GM12864 (cell line): ENCODE data around the gene MON2.

Experiments
- DNase-seq: peaks from one replicate; pipeline ENCODE4 v3.0.0-alpha.2; 2011; ENCODE audit warnings: low read depth
- H3K4me3 ChIP-seq: 2 replicates; pipeline ENCODE4 v1.5.1; 2011; ENCODE audit warnings: mild to moderate bottlenecking, low read depth, low read length, control low read depth
- CTCF ChIP-seq: IDR thresholded peaks from 2 replicates; pipeline ENCODE4 v1.5.1; 2011; ENCODE audit warnings: low read depth, mild to moderate bottlenecking, moderate library complexity, low read length, control low read depth, inconsistent platforms; ENCODE audit errors: missing control alignments

The MON2 gene

GRCh38 chr12:62582065-62582366 lies 115.4 kb downstream of the MON2 start:
- no peak overlapping the region for H3K4me3 ChIP-seq
- no peak for DNase-seq
- no peak for TF ChIP-seq CTCF

GRCh38 chr12:62584619-62585018 lies 118.0 kb downstream of the MON2 start:
- no peak for TF ChIP-seq CTCF
- no peak overlapping the region for H3K4me3 ChIP-seq
- DNase-seq: no peak

- DNase-seq: no peak
- no peak overlapping the region for H3K4me3 ChIP-seq
- no peak for TF ChIP-seq CTCF
Measured at GRCh38 chr12:62586850-62587249, 120.2 kb downstream of the MON2 start.

GRCh38 chr12:62588916-62589315 lies 122.3 kb downstream of the MON2 start:
- no peak for DNase-seq
- no peak overlapping the region for H3K4me3 ChIP-seq
- TF ChIP-seq CTCF: no peak

- no peak for TF ChIP-seq CTCF
- DNase-seq: no peak
- H3K4me3 ChIP-seq: no peak overlapping the region
Measured at GRCh38 chr12:62597253-62597652, 130.6 kb downstream of the MON2 start.

GRCh38 chr12:62598846-62599245 lies 132.2 kb downstream of the MON2 start:
- no peak for DNase-seq
- no peak for TF ChIP-seq CTCF
- H3K4me3 ChIP-seq: no peak overlapping the region

- no peak for TF ChIP-seq CTCF
- DNase-seq: no peak
Measured at GRCh38 chr12:62599854-62600437, 133.3 kb downstream of the MON2 start.

More at GRCh38 chr12:62599854-62600437, 133.3 kb downstream of the MON2 start:
- H3K4me3 ChIP-seq: no peak overlapping the region
